Epidermal melanocyte (primary cell): Measurements from ENCODE around the gene CCDC91.

Source experiments
- DNase-seq: peaks from one replicate; pipeline ENCODE4 v3.0.0; 2011; ENCODE audit warnings: low spot score; ENCODE audit not compliant: insufficient read length

CCDC91 gene

GRCh38 chr12:28578361-28578760 is 388.1 kb downstream of the CCDC91 start:
- DNase-seq = no peak

- no peak for DNase-seq
These were observed 388.6 kb downstream of the CCDC91 start for GRCh38 chr12:28578833-28579252.

GRCh38 chr12:28582672-28583376 is 392.6 kb downstream of the CCDC91 start:
- no peak for DNase-seq

GRCh38 chr12:28583701-28584261 is 393.5 kb downstream of the CCDC91 start:
- peak; percentile 71 for DNase-seq

DNA sequence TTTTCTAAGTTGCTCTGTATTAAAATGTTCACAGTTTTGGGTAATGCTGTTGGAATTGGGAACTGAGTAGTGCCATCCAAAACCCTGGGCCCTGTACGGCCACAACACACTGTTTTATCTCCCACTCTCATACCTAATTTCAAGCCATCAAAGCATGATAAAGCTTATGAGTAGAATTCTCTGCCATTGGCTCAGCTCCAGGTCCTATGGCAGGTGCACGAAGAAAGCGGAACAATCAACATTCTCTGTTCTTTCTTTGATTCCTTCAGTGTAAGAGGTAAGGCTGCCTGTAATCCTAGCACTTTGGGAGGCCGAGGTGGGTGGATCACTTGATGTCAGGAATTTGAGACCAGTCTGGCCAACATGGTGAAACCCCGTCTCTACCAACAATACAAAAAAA is 394.9 kb downstream of the CCDC91 start:
- DNase-seq = no peak

- no peak for DNase-seq
These were observed 396.2 kb downstream of the CCDC91 start for GRCh38 chr12:28586481-28586880.

DNA sequence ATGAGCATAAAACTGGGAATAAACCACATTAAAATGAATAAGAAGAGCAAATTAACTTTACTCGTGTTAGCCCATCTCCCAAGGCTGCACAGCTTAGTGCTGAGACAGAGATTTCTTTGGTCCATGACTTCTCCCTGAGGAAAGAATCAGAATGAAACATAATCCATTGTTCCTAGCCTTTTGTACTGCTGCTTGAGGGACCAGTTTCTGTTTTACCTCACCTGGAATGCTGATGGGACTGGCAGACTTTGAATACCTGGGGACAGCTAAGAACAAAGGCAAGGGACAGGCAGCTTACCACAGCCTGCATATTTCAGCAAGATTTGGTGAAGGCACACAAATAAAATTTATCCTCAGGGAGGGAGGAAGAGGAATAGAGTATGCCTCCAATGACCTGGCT is 401.6 kb downstream of the CCDC91 start:
- DNase-seq = no peak
